ENCODE measurements around the gene CPNE1. TPM values are rescaled to one million over a fixed set of nuclear protein-coding genes. Genes with fewer than 3 reads are reported as not detected.
A peak's percentile ranks its signal among the peaks of the same experiment; 100 is the strongest.

CPNE1 gene
- total and polyA plus RNA-seq, 5 donors from 2014 or later, result 175 to 398 (median 329) TPM

- Histone ChIP-seq H3K4me1 (ENCODE audit: control insufficient read depth, insufficient read depth, low read length, poor library complexity, severe bottlenecking) (no peaks in the 10 kb centered on the region), H3K36me3 (ENCODE audit: control insufficient read depth, insufficient read depth, low read length) (no peaks in the 10 kb centered on the region), H3K27ac (ENCODE audit: insufficient read depth, low read length, poor library complexity, severe bottlenecking) (no peak overlapping the region), H3K4me3 (ENCODE audit: low read depth, low read length) (no peak overlapping the region), H3K9me3 (ENCODE audit: control insufficient read depth in 2 of 2, low read length in 2 of 2) (no peaks in the 10 kb centered on the region), H3K27me3 (ENCODE audit: control insufficient read depth, insufficient read depth, low read length) (no peaks in the 10 kb centered on the region)
- ATAC-seq (ENCODE audit: low read depth in 2 of 2), result no peak
- no peak for DNase-seq
- H3K27ac Mint-ChIP-seq, result no peak overlapping the region
- no peak overlapping the region for H3K4me3 Mint-ChIP-seq
- H3K36me3 Mint-ChIP-seq, result no peaks in the 10 kb centered on the region
- H3K4me1 Mint-ChIP-seq, result peaks cover 0 to 4% (median under 1%) of the 10 kb centered on the region in 4 donors
- H3K9me3 Mint-ChIP-seq, result peaks cover 0 to under 1% (median 0%) of the 10 kb centered on the region in 7 donors
- peaks cover 4% of the 10 kb centered on the region for H3K27me3 Mint-ChIP-seq
Measured at GRCh38 chr20:35587436-35587835, 77.3 kb downstream of the CPNE1 start.

- Mint-ChIP-seq H3K4me1 (peaks cover 0 to 4% (median under 1%) of the 10 kb centered on the region in 4 donors), H3K9me3 (peaks cover 0 to 5% (median 0%) of the 10 kb centered on the region in 7 donors), H3K36me3 (no peaks in the 10 kb centered on the region), H3K27ac (no peak overlapping the region), H3K4me3 (no peak overlapping the region), H3K27me3 (peaks cover 4% of the 10 kb centered on the region)
- DNase-seq, result no peak
- no peak for ATAC-seq (ENCODE audit: low read depth in 2 of 2)
- Histone ChIP-seq H3K4me1 (ENCODE audit: control insufficient read depth, insufficient read depth, low read length, poor library complexity, severe bottlenecking) (no peaks in the 10 kb centered on the region), H3K4me3 (ENCODE audit: low read depth, low read length) (no peak overlapping the region), H3K27me3 (ENCODE audit: control insufficient read depth, insufficient read depth, low read length) (no peaks in the 10 kb centered on the region), H3K9me3 (ENCODE audit: control insufficient read depth in 2 of 2, low read length in 2 of 2) (no peaks in the 10 kb centered on the region), H3K27ac (ENCODE audit: insufficient read depth, low read length, poor library complexity, severe bottlenecking) (no peak overlapping the region), H3K36me3 (ENCODE audit: control insufficient read depth, insufficient read depth, low read length) (no peaks in the 10 kb centered on the region)
Measured at GRCh38 chr20:35586751-35587425, 77.8 kb downstream of the CPNE1 start.

GRCh38 chr20:35583636-35584560 lies 80.8 kb downstream of the CPNE1 start:
- no peaks in the 10 kb centered on the region for H3K27me3 ChIP-seq (ENCODE audit: control insufficient read depth, insufficient read depth, low read length)
- peaks cover 4 to 7% of the 10 kb centered on the region in 2 experiments for H3K9me3 ChIP-seq (ENCODE audit: control insufficient read depth in 2 of 2, low read length in 2 of 2)
- no peak for ATAC-seq (ENCODE audit: low read depth in 2 of 2)
- peaks cover 0 to 4% (median under 1%) of the 10 kb centered on the region in 4 donors for H3K4me1 Mint-ChIP-seq
- H3K4me3 Mint-ChIP-seq, result no peak overlapping the region
- H3K9me3 Mint-ChIP-seq, result peaks cover 0 to 14% (median 0%) of the 10 kb centered on the region in 7 donors
- H3K27ac Mint-ChIP-seq, result peak overlapping the region in 1 of 3 donors; percentile 36
- no peak for DNase-seq
- no peak overlapping the region for H3K27ac ChIP-seq (ENCODE audit: insufficient read depth, low read length, poor library complexity, severe bottlenecking)
- no peak overlapping the region for H3K4me3 ChIP-seq (ENCODE audit: low read depth, low read length)
- H3K4me1 ChIP-seq (ENCODE audit: control insufficient read depth, insufficient read depth, low read length, poor library complexity, severe bottlenecking), result no peaks in the 10 kb centered on the region
- peaks cover 4% of the 10 kb centered on the region for H3K27me3 Mint-ChIP-seq
- H3K36me3 Mint-ChIP-seq, result no peaks in the 10 kb centered on the region
- H3K36me3 ChIP-seq (ENCODE audit: control insufficient read depth, insufficient read depth, low read length), result no peaks in the 10 kb centered on the region

- Mint-ChIP-seq H3K4me1 (no peaks in the 10 kb centered on the region), H3K4me3 (no peak overlapping the region), H3K27me3 (peaks cover 7% of the 10 kb centered on the region), H3K9me3 (peaks cover 0 to 14% (median 0%) of the 10 kb centered on the region in 7 donors), H3K36me3 (no peaks in the 10 kb centered on the region), H3K27ac (no peak overlapping the region)
- Histone ChIP-seq H3K4me3 (ENCODE audit: low read depth, low read length) (no peak overlapping the region), H3K9me3 (ENCODE audit: control insufficient read depth in 2 of 2, low read length in 2 of 2) (peaks cover 4 to 7% of the 10 kb centered on the region in 2 experiments), H3K27ac (ENCODE audit: insufficient read depth, low read length, poor library complexity, severe bottlenecking) (no peak overlapping the region), H3K36me3 (ENCODE audit: control insufficient read depth, insufficient read depth, low read length) (no peaks in the 10 kb centered on the region), H3K4me1 (ENCODE audit: control insufficient read depth, insufficient read depth, low read length, poor library complexity, severe bottlenecking) (no peaks in the 10 kb centered on the region), H3K27me3 (ENCODE audit: control insufficient read depth, insufficient read depth, low read length) (no peaks in the 10 kb centered on the region)
- no peak for DNase-seq
- ATAC-seq (ENCODE audit: low read depth in 2 of 2), result no peak
Measured at GRCh38 chr20:35582741-35583404, 81.8 kb downstream of the CPNE1 start.

GRCh38 chr20:35582131-35582530 lies 82.6 kb downstream of the CPNE1 start:
- Histone ChIP-seq H3K4me1 (ENCODE audit: control insufficient read depth, insufficient read depth, low read length, poor library complexity, severe bottlenecking) (no peaks in the 10 kb centered on the region), H3K27me3 (ENCODE audit: control insufficient read depth, insufficient read depth, low read length) (no peaks in the 10 kb centered on the region), H3K27ac (ENCODE audit: insufficient read depth, low read length, poor library complexity, severe bottlenecking) (no peak overlapping the region), H3K36me3 (ENCODE audit: control insufficient read depth, insufficient read depth, low read length) (no peaks in the 10 kb centered on the region), H3K4me3 (ENCODE audit: low read depth, low read length) (no peak overlapping the region), H3K9me3 (ENCODE audit: control insufficient read depth in 2 of 2, low read length in 2 of 2) (peaks cover 4 to 7% of the 10 kb centered on the region in 2 experiments)
- DNase-seq (no peak), ATAC-seq (ENCODE audit: low read depth in 2 of 2) (no peak)
- Mint-ChIP-seq H3K4me1 (no peaks in the 10 kb centered on the region), H3K27ac (peak overlapping the region in 1 of 3 donors; percentile 86), H3K9me3 (peaks cover 0 to 14% (median 0%) of the 10 kb centered on the region in 7 donors), H3K27me3 (peaks cover 7% of the 10 kb centered on the region), H3K4me3 (no peak overlapping the region), H3K36me3 (no peaks in the 10 kb centered on the region)

- no peak overlapping the region for H3K4me3 ChIP-seq (ENCODE audit: low read depth, low read length)
- H3K36me3 ChIP-seq (ENCODE audit: control insufficient read depth, insufficient read depth, low read length), result no peaks in the 10 kb centered on the region
- H3K27me3 ChIP-seq (ENCODE audit: control insufficient read depth, insufficient read depth, low read length), result no peaks in the 10 kb centered on the region
- Mint-ChIP-seq H3K4me3 (no peak overlapping the region), H3K27me3 (peaks cover 12% of the 10 kb centered on the region), H3K9me3 (peaks cover 0 to 14% (median under 1%) of the 10 kb centered on the region in 7 donors), H3K4me1 (no peaks in the 10 kb centered on the region), H3K36me3 (no peaks in the 10 kb centered on the region), H3K27ac (no peak overlapping the region)
- ATAC-seq (ENCODE audit: low read depth in 2 of 2) (no peak), DNase-seq (no peak)
- no peaks in the 10 kb centered on the region for H3K4me1 ChIP-seq (ENCODE audit: control insufficient read depth, insufficient read depth, low read length, poor library complexity, severe bottlenecking)
- H3K9me3 ChIP-seq (ENCODE audit: control insufficient read depth in 2 of 2, low read length in 2 of 2), result peaks cover 4 to 7% of the 10 kb centered on the region in 2 experiments
- no peak overlapping the region for H3K27ac ChIP-seq (ENCODE audit: insufficient read depth, low read length, poor library complexity, severe bottlenecking)
Measured at GRCh38 chr20:35579196-35579595, 85.5 kb downstream of the CPNE1 start.

- Mint-ChIP-seq H3K27me3 (peaks cover 12% of the 10 kb centered on the region), H3K4me1 (no peaks in the 10 kb centered on the region), H3K27ac (no peak overlapping the region), H3K4me3 (no peak overlapping the region), H3K9me3 (peaks cover 0 to 19% (median 4%) of the 10 kb centered on the region in 7 donors), H3K36me3 (no peaks in the 10 kb centered on the region)
- Histone ChIP-seq H3K4me3 (ENCODE audit: low read depth, low read length) (no peak overlapping the region), H3K4me1 (ENCODE audit: control insufficient read depth, insufficient read depth, low read length, poor library complexity, severe bottlenecking) (no peaks in the 10 kb centered on the region), H3K36me3 (ENCODE audit: control insufficient read depth, insufficient read depth, low read length) (no peaks in the 10 kb centered on the region), H3K27me3 (ENCODE audit: control insufficient read depth, insufficient read depth, low read length) (no peaks in the 10 kb centered on the region), H3K9me3 (ENCODE audit: control insufficient read depth in 2 of 2, low read length in 2 of 2) (peaks cover 4 to 7% of the 10 kb centered on the region in 2 experiments), H3K27ac (ENCODE audit: insufficient read depth, low read length, poor library complexity, severe bottlenecking) (no peak overlapping the region)
- DNase-seq, result no peak
- ATAC-seq (ENCODE audit: low read depth in 2 of 2), result no peak
Measured at GRCh38 chr20:35578469-35578868, 86.2 kb downstream of the CPNE1 start.
